Measurements from ENCODE around the gene NME4.

- TF ChIP-seq CTCF (conservative IDR thresholded peaks at IDR 0.05; ENCODE audit: low read depth, low read length) (no peak), EZH2 (IDR thresholded peaks at IDR 0.05; ENCODE audit: borderline replicate concordance, low read depth, low read length, poor library complexity, severe bottlenecking) (no peak)
Measured at GRCh38 chr16:410516-411178, 13.6 kb downstream of the NME4 start.

Measured in A673 (cell line).